Panc1 (cell line): Measurements from ENCODE around the gene DHRS3. TPM values are rescaled to one million over a fixed set of nuclear protein-coding genes. Genes with fewer than 3 reads are reported as not detected.

ENCODE experiments used
- ATAC-seq: fragments of 200-7000 bp; cut with Tn5 transposase; 2 replicates; pipeline ENCODE4 v1.9.1; 2020; ENCODE audit warnings: mild to moderate bottlenecking, moderate library complexity
- BruUV-seq: library from RNA; stranded (reverse); fragments of 400-500 nt; replicated peaks from 2 replicates; lab custom pipeline; 2021; lab: Mats Ljungman, UMichigan
- CTCF ChIA-PET: fragments of 300-600 bp; sonication (Branson Sonifier 250); formaldehyde crosslinking; loops from one replicate; lab custom pipeline; 2022; ENCODE audit warnings: antibody characterized with exemption; lab: Charles Lee
- POLR2A ChIA-PET: fragments of 300-600 bp; sonication (Branson Sonifier 250); formaldehyde crosslinking; loops from one replicate; lab custom pipeline; 2022; ENCODE audit warnings: antibody characterized with exemption; lab: Charles Lee
- DNase-seq: peaks from one replicate; pipeline ENCODE4 v3.0.0-alpha.2; 2010; ENCODE audit warnings: low read depth, low spot score
- H3K27ac ChIP-seq: 2 replicates; pipeline ENCODE4 v1.5.1; 2011; ENCODE audit warnings: mild to moderate bottlenecking, low read length, inconsistent platforms
- H3K27me3 ChIP-seq: fragments of 200-500 bp; sonication (Bioruptor generic); 2 replicates; pipeline ENCODE4 v1.6.0; 2014; ENCODE audit warnings: low read length, inconsistent platforms; ENCODE audit not compliant: control insufficient read depth, insufficient read depth
- H3K36me3 ChIP-seq: fragments of 200-500 bp; sonication (Bioruptor generic); 2 replicates; pipeline ENCODE4 v1.5.1; 2014; ENCODE audit warnings: inconsistent platforms, mild to moderate bottlenecking, low read length, moderate library complexity; ENCODE audit not compliant: control insufficient read depth, insufficient read depth
- H3K4me1 ChIP-seq: 2 replicates; pipeline ENCODE4 v1.5.1; 2011; ENCODE audit warnings: inconsistent platforms, mild to moderate bottlenecking, low read length, moderate library complexity; ENCODE audit not compliant: control insufficient read depth, insufficient read depth
- H3K4me3 ChIP-seq, 2 experiments: 2 replicates each; pipeline ENCODE4 v1.5.1; 2011 to 2012; ENCODE audit warnings: low read depth in 2 of 2, low read length in 2 of 2, mild to moderate bottlenecking in 2 of 2, inconsistent platforms in 1 of 2, moderate library complexity in 1 of 2
- H3K9me3 ChIP-seq: fragments of 200-500 bp; sonication (Bioruptor generic); 2 replicates; pipeline ENCODE4 v1.5.1; 2014; ENCODE audit warnings: low read depth, mild to moderate bottlenecking, inconsistent platforms, low read length, moderate library complexity; ENCODE audit not compliant: control insufficient read depth, insufficient read depth
- POLR2AphosphoS5 ChIP-seq: IDR thresholded peaks from 2 replicates; pipeline ENCODE4 v1.6.1; 2012; ENCODE audit warnings: mild to moderate bottlenecking, low read depth, low read length, moderate library complexity
- SIN3A ChIP-seq: IDR thresholded peaks from 2 replicates; pipeline ENCODE4 v1.6.1; 2012; ENCODE audit warnings: low read depth, mild to moderate bottlenecking, low read length, moderate library complexity, borderline replicate concordance; ENCODE audit not compliant: insufficient read depth
- TCF7L2 ChIP-seq: IDR thresholded peaks from 2 replicates; pipeline ENCODE4 v1.6.1; 2011; ENCODE audit warnings: mild to moderate bottlenecking, low read depth, low read length, inconsistent platforms
- in situ Hi-C: cut with HindIII; loops from 2 replicates; pipeline ENCODE4 v1.10.0; 2016; ENCODE audit warnings: low sequenced_read_pairs, low pct_unique_long_range_greater_than_20kb
- intact Hi-C: fragments of 100-400 bp; cut with micrococcal nuclease; formaldehyde crosslinking; loops from one replicate; pipeline ENCODE4 v1.10.0; 2022; ENCODE audit not compliant: unreplicated experiment
- total RNA-seq: library from RNA; stranded (reverse); gene quantifications from one replicate; pipeline ENCODE4 v1.2.1, GENCODE V29; 2021; ENCODE audit not compliant: unreplicated experiment
- TF ChIP-seq, protein P1 (sequence below): fragments of 450-650 bp; IDR thresholded peaks from 2 replicates; pipeline ENCODE4 v1.5.1; 2017; ENCODE audit warnings: mild to moderate bottlenecking
- TF ChIP-seq, protein P2 (sequence below), 2 experiments: IDR thresholded peaks; 2 replicates each; pipeline ENCODE4 v1.6.1; 2011 to 2012; ENCODE audit warnings: low read depth in 2 of 2, control low read depth in 1 of 2, low read length in 1 of 2, mild to moderate bottlenecking in 1 of 2, moderate library complexity in 1 of 2; ENCODE audit not compliant: insufficient read depth in 1 of 2

DHRS3 gene
- total RNA-seq, 1 experiment from 2014 or later, result 113 TPM

DNA sequence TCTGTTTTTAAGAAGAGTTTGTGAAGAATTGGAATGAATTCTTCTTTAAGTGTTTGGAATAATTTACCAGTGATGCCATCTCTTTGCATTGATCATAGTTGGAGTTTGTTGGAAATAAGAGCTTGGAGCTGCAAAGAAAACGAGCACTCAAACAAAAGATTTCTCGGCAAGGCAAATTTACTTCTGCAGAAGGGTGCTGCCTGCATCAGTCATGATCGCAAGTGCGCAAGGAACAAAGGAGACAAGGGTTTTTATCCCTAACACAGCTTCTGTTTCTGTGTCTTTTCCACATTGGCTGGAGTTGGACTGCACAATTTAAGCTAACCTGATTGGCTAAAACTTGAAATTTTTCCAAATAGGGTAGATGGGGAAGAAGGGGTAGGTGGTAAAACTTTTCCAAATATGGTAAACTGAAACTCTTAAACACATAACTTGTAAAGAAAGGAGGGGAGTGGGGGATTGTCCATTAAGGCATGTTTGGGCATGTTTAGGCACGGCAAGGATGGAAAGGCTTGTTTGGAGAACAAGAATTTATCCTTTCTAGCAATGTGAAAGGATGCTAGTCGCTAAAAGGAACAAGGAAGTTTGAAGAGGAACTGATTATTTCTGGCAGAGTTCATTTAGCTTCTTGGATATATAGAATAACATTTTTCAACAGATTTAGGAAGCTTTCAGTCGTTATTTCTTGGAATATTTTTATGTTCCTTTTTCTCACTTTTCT lies 22.4 kb upstream of the DHRS3 start:
- TF ChIP-seq, protein P1, sequence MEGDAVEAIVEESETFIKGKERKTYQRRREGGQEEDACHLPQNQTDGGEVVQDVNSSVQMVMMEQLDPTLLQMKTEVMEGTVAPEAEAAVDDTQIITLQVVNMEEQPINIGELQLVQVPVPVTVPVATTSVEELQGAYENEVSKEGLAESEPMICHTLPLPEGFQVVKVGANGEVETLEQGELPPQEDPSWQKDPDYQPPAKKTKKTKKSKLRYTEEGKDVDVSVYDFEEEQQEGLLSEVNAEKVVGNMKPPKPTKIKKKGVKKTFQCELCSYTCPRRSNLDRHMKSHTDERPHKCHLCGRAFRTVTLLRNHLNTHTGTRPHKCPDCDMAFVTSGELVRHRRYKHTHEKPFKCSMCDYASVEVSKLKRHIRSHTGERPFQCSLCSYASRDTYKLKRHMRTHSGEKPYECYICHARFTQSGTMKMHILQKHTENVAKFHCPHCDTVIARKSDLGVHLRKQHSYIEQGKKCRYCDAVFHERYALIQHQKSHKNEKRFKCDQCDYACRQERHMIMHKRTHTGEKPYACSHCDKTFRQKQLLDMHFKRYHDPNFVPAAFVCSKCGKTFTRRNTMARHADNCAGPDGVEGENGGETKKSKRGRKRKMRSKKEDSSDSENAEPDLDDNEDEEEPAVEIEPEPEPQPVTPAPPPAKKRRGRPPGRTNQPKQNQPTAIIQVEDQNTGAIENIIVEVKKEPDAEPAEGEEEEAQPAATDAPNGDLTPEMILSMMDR, result no peak
- TF ChIP-seq, protein P2, sequence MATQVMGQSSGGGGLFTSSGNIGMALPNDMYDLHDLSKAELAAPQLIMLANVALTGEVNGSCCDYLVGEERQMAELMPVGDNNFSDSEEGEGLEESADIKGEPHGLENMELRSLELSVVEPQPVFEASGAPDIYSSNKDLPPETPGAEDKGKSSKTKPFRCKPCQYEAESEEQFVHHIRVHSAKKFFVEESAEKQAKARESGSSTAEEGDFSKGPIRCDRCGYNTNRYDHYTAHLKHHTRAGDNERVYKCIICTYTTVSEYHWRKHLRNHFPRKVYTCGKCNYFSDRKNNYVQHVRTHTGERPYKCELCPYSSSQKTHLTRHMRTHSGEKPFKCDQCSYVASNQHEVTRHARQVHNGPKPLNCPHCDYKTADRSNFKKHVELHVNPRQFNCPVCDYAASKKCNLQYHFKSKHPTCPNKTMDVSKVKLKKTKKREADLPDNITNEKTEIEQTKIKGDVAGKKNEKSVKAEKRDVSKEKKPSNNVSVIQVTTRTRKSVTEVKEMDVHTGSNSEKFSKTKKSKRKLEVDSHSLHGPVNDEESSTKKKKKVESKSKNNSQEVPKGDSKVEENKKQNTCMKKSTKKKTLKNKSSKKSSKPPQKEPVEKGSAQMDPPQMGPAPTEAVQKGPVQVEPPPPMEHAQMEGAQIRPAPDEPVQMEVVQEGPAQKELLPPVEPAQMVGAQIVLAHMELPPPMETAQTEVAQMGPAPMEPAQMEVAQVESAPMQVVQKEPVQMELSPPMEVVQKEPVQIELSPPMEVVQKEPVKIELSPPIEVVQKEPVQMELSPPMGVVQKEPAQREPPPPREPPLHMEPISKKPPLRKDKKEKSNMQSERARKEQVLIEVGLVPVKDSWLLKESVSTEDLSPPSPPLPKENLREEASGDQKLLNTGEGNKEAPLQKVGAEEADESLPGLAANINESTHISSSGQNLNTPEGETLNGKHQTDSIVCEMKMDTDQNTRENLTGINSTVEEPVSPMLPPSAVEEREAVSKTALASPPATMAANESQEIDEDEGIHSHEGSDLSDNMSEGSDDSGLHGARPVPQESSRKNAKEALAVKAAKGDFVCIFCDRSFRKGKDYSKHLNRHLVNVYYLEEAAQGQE (IDR thresholded peaks at IDR 0.05; ENCODE audit: insufficient read depth in 1 of 2, low read depth in 2 of 2, low read length in 1 of 2), result no peak
- TF ChIP-seq TCF7L2, result no peak
- no peak for TF ChIP-seq SIN3A
- no peak for TF ChIP-seq POLR2AphosphoS5
- H3K4me3 ChIP-seq, result no peak overlapping the region
- ATAC-seq (no peak), DNase-seq (no peak)
- H3K27ac ChIP-seq, result no peak overlapping the region
- H3K36me3 ChIP-seq, result no peaks in the 10 kb centered on the region
- intact Hi-C loops (no loop called here), in situ Hi-C loops (no loop called here)
- CTCF ChIA-PET, result no interaction called here
- peaks cover 10% of the 10 kb centered on the region; the same call in 1 of the 2 replicates for H3K9me3 ChIP-seq
- H3K27me3 ChIP-seq, result no peaks in the 10 kb centered on the region
- H3K4me1 ChIP-seq, result no peaks in the 10 kb centered on the region
- no TSS peak for BruUV-seq
- POLR2A ChIA-PET, result interaction anchor here (0.6 kb wide), 1 partner anchor 1099 kb away, joined by 6 read pairs; no protein-coding TSS in a partner anchor

DNA sequence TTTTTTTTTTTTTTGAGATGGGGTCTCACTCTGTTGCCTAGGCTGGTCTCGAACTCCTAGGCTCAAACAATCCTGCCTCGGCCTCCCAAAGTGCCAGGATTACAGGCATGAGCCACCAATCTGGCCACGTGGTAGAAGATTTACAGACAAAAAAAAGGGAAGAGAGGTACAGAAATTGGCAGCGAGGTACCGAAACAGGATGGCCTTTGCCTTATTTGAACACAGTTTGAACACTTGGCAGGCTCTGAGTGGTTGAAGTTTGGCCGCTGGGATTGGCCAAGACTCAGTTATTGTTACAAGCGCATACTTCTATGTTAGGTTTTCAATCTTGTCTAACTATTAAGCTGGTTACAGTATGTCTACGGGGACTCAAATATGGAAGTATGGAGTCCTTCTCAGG lies 19.7 kb upstream of the DHRS3 start:
- in situ Hi-C loops, result no loop called here
- H3K4me1 ChIP-seq, result no peaks in the 10 kb centered on the region
- H3K27ac ChIP-seq, result no peak overlapping the region
- BruUV-seq, result no TSS peak
- TF ChIP-seq, protein P2 (IDR thresholded peaks at IDR 0.05; ENCODE audit: insufficient read depth in 1 of 2, low read depth in 2 of 2, low read length in 1 of 2), result no peak
- TF ChIP-seq POLR2AphosphoS5, result no peak
- TF ChIP-seq SIN3A, result no peak
- TF ChIP-seq, protein P1, result no peak
- TF ChIP-seq TCF7L2, result no peak
- no peak overlapping the region for H3K4me3 ChIP-seq
- no peak for ATAC-seq
- H3K36me3 ChIP-seq, result no peaks in the 10 kb centered on the region
- peaks cover 10% of the 10 kb centered on the region; the same call in 1 of the 2 replicates for H3K9me3 ChIP-seq
- H3K27me3 ChIP-seq, result no peaks in the 10 kb centered on the region
- POLR2A ChIA-PET, result no interaction called here
- intact Hi-C loops, result no loop called here
- CTCF ChIA-PET, result no interaction called here
- DNase-seq, result no peak
